GM12874 (cell line): ENCODE data around the gene PCBP3.

Experiments
- CTCF ChIP-seq: IDR thresholded peaks from 2 replicates; pipeline ENCODE4 v1.5.1; 2011; ENCODE audit warnings: low read depth, mild to moderate bottlenecking, control low read depth, low read length, moderate library complexity; ENCODE audit not compliant: insufficient read depth

The PCBP3 gene

DNA sequence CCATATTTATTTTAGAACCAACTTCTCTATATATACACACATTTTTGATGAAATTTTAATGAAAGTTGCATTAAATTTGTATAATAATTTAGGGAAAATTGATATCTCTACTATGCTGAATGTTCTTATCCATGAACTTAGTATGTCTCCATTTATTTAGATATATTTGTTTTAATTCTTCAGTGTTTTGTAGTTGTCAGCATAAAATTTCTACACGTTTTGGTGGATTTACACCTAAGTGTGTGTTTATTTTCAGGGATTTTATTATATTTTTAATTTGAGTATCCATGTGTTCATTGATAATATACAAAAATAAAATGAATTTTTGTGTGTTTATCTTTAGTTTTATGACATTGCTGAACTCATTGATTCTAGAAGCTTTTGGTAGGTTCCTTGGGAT lies 36.7 kb downstream of the PCBP3 start:
- TF ChIP-seq CTCF: no peak

GRCh38 chr21:45695086-45695485 lies 51.6 kb downstream of the PCBP3 start:
- no peak for TF ChIP-seq CTCF

DNA sequence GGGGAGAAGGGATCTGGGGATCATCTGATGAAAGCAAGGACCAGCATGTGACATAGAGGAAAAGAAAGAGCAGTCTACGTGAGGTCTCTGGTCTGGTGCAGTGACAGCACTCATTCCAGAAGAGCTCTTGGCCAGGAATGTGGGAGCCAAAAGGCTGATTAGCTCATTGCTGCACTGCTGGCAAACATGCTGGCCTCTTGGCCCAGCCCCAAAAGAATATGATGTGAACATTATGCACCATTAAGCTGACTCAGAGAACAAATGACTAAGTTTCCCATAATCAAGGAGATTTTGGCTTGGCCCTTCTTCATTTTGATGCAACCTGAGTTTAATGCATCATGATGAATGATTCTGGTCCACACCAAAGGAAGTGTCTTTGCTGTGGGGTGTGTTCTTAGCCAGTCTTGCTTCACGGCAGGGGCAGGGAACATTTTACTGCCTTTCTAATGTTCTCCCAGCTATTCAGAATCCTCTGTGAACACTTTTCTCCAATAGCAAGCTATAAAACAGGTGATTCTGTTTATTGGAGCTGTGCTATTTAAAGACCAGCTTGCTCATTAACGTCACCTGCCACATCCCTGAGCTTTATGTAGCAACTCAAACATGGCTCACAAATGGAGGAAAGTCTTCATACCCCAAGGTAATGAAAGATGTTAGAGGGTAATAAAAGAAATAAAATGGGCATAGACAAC lies 55.1 kb downstream of the PCBP3 start:
- no peak for TF ChIP-seq CTCF

- no peak for TF ChIP-seq CTCF
Measured at GRCh38 chr21:45699251-45699942, 55.9 kb downstream of the PCBP3 start.

DNA sequence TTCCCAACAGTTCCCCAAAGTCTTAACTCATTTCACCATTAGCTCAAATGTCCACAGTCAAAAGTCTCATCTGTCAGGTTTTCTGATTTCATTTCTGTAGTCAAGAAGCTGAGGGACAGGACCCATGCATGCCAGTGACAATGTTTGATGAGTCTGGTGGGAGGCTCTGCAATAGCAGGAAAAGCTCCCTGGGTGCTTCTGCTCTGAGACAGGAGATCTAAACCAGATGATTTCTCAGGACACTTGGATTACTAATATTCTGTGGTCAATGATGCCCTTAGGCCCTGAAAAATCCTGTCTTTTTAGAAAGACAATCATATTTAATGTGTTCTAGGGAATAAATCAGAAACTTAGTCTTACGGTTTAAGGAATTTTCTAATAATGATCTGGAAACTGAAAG lies 56.4 kb downstream of the PCBP3 start:
- no peak for TF ChIP-seq CTCF

DNA sequence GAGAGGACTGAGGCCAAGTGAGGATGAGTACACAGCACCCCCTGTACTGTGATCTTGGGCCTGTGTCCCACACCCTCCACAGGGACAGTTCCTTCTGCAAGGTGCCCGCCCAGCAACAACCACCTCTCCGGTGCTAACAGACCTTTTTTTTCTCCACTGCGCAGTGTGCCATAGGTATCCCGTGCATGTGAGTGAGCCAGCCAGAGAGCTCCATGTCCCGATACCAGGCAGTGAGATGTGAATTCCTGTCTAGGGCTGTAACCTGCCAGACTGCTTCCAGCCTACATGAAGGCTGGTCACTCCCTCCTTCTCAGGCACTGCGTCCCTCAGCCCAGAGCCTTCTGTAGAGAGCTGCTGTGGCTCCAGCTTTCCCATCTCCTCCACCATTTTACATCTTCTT lies 56.9 kb downstream of the PCBP3 start:
- no peak for TF ChIP-seq CTCF

GRCh38 chr21:45704311-45705108 lies 61.0 kb downstream of the PCBP3 start:
- no peak for TF ChIP-seq CTCF
